ENCODE measurements around the gene KCNA10.

DNA sequence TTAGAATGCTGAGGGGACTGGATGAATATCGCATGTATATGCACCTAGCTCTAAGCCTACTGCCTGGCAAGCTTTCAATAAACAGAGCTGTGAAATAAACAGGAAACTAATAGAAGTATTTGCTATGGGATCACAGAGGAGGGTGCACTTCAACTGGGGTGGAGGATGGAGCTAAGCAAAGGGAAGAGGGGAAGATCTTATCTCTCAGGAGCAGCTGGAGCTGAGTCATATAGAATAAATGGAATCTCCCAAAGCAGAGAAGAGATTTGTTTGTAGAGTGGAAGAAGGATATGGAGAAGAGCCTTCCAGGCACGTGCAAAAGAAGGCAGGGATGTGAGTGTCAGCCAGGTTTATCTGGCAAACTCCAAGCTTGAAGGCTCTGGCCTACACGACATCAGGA lies 17.0 kb upstream of the KCNA10 start:
- TF ChIP-seq, protein P1, sequence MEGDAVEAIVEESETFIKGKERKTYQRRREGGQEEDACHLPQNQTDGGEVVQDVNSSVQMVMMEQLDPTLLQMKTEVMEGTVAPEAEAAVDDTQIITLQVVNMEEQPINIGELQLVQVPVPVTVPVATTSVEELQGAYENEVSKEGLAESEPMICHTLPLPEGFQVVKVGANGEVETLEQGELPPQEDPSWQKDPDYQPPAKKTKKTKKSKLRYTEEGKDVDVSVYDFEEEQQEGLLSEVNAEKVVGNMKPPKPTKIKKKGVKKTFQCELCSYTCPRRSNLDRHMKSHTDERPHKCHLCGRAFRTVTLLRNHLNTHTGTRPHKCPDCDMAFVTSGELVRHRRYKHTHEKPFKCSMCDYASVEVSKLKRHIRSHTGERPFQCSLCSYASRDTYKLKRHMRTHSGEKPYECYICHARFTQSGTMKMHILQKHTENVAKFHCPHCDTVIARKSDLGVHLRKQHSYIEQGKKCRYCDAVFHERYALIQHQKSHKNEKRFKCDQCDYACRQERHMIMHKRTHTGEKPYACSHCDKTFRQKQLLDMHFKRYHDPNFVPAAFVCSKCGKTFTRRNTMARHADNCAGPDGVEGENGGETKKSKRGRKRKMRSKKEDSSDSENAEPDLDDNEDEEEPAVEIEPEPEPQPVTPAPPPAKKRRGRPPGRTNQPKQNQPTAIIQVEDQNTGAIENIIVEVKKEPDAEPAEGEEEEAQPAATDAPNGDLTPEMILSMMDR (IDR thresholded peaks at IDR 0.05): no peak
- TF ChIP-seq POLR2A (IDR thresholded peaks at IDR 0.05): no peak
- TF ChIP-seq POLR2AphosphoS5 (IDR thresholded peaks at IDR 0.05): no peak
